Fibroblast of pulmonary artery (primary cell): ENCODE results near the gene LRRC31.
A peak's percentile ranks its signal among the peaks of the same experiment; 100 is the strongest.

ENCODE experiments used
- DNase-seq: peaks from one replicate; pipeline ENCODE4 v3.0.0-alpha.2; 2010; ENCODE audit warnings: low read depth
- H3K4me3 ChIP-seq: replicated peaks from 2 replicates; pipeline ENCODE4 v1.5.1; 2011; ENCODE audit warnings: low read depth, mild to moderate bottlenecking, control low read depth, low read length, moderate library complexity
- CTCF ChIP-seq: IDR thresholded peaks from 2 replicates; pipeline ENCODE4 v1.5.1; 2011; ENCODE audit warnings: mild to moderate bottlenecking, control low read depth, low read length, inconsistent platforms; ENCODE audit errors: missing control alignments

The LRRC31 gene

GRCh38 chr3:169869484-169870220, at the start of gene LRRC31:
LRRC31 (minus strand) TSS chr3:169869935; CDS start chr3:169869807, 128 bp downstream.
- no peak for TF ChIP-seq CTCF
- no peak for DNase-seq
- no peak within 1 kb of the TSS for H3K4me3 ChIP-seq

- DNase-seq, result peak; percentile 52
- no peak for TF ChIP-seq CTCF
- no peak overlapping the region for H3K4me3 ChIP-seq
These were observed 44.6 kb upstream of the LRRC31 start for GRCh38 chr3:169914321-169914720.

GRCh38 chr3:169913323-169913722, 43.6 kb upstream of the LRRC31 start:
- TF ChIP-seq CTCF, result no peak
- H3K4me3 ChIP-seq, result no peak overlapping the region
- DNase-seq, result no peak

GRCh38 chr3:169911272-169911671, 41.5 kb upstream of the LRRC31 start, which contains the start of gene SAMD7:
SAMD7 (plus strand) TSS chr3:169911572; CDS start chr3:169919499, 7,927 bp downstream.
- H3K4me3 ChIP-seq, result no peak within 1 kb of the TSS
- TF ChIP-seq CTCF, result no peak
- no peak for DNase-seq

- DNase-seq, result no peak
- no peak overlapping the region for H3K4me3 ChIP-seq
- TF ChIP-seq CTCF, result no peak
These were observed 38.2 kb upstream of the LRRC31 start for GRCh38 chr3:169907944-169908343.

- no peak for DNase-seq
- no peak for TF ChIP-seq CTCF
- H3K4me3 ChIP-seq, result no peak overlapping the region
These were observed 37.7 kb upstream of the LRRC31 start for GRCh38 chr3:169907476-169907875.

- H3K4me3 ChIP-seq, result no peak overlapping the region
- no peak for DNase-seq
- no peak for TF ChIP-seq CTCF
These were observed 35.7 kb upstream of the LRRC31 start for GRCh38 chr3:169905404-169905803.
